CD14-positive monocyte (primary cell): Measurements from ENCODE around the gene LORICRIN. TPM values are rescaled to one million over a fixed set of nuclear protein-coding genes. Genes with fewer than 3 reads are reported as not detected.

Source experiments
- DNase-seq, 3 donors: peaks; one replicate each; pipeline ENCODE4 v3.0.0-alpha.2; 2011 to 2022
- H2AFZ ChIP-seq: 2 replicates; pipeline ENCODE4 v1.6.0; 2012; ENCODE audit warnings: mild to moderate bottlenecking, low read depth, low read length, inconsistent platforms; ENCODE audit not compliant: insufficient read depth, poor library complexity, severe bottlenecking
- H3K27ac ChIP-seq, 2 donors: 1 replicate in 1 of 2; 2 replicates in 1 of 2; pipeline ENCODE4 v1.5.1; 2012 to 2013; ENCODE audit warnings: low read length in 2 of 2, control low read depth in 1 of 2, inconsistent platforms in 1 of 2, low read depth in 1 of 2, mild to moderate bottlenecking in 1 of 2
- H3K27me3 ChIP-seq, 2 donors: one replicate each; pipeline versions ENCODE4 v1.6.0 to v1.6.1; 2011 to 2013; ENCODE audit warnings: low read length in 2 of 2; ENCODE audit not compliant: control insufficient read depth in 2 of 2, insufficient read depth in 2 of 2
- H3K36me3 ChIP-seq, 2 donors: replicated peaks in 1 of 2; 1 replicate in 1 of 2; 2 replicates in 1 of 2; pipeline versions ENCODE4 v1.5.1 to v1.6.1; 2012 to 2013; ENCODE audit warnings: low read length in 2 of 2, control low read depth in 1 of 2, inconsistent platforms in 1 of 2, mild to moderate bottlenecking in 1 of 2; ENCODE audit not compliant: insufficient read depth in 2 of 2, control insufficient read depth in 1 of 2
- H3K4me1 ChIP-seq, 2 donors: 1 replicate in 1 of 2; 2 replicates in 1 of 2; pipeline versions ENCODE4 v1.5.1 to v1.6.1; 2012 to 2013; ENCODE audit warnings: low read length in 2 of 2, control low read depth in 1 of 2, inconsistent platforms in 1 of 2, mild to moderate bottlenecking in 1 of 2, moderate library complexity in 1 of 2; ENCODE audit not compliant: insufficient read depth in 2 of 2, control insufficient read depth in 1 of 2
- H3K4me2 ChIP-seq: replicated peaks from 2 replicates; pipeline ENCODE3; 2012; ENCODE audit warnings: low read length, moderate library complexity, mild to moderate bottlenecking; ENCODE audit not compliant: poor library complexity, severe bottlenecking; ENCODE audit errors: extremely low read depth
- H3K4me3 ChIP-seq, 3 experiments: fragments of 200-600 bp in 1 of 3; sonication (generic) in 1 of 3; replicated peaks in 1 of 3; 1 replicate in 2 of 3; 2 replicates in 1 of 3; pipeline ENCODE4 v1.5.1; 2011 to 2013; ENCODE audit warnings: low read length in 3 of 3, mild to moderate bottlenecking in 3 of 3, control low read depth in 2 of 3, low read depth in 2 of 3, inconsistent platforms in 1 of 3, moderate library complexity in 1 of 3
- H3K79me2 ChIP-seq: 2 replicates; pipeline ENCODE4 v1.6.0; 2012; ENCODE audit warnings: mild to moderate bottlenecking, control low read depth, inconsistent platforms, low read length, moderate library complexity; ENCODE audit not compliant: insufficient read depth
- H3K9ac ChIP-seq: 2 replicates; pipeline ENCODE4 v1.6.0; 2017; ENCODE audit warnings: low read length, mild to moderate bottlenecking; ENCODE audit not compliant: insufficient read depth, poor library complexity, severe bottlenecking
- H3K9me3 ChIP-seq, 2 donors: replicated peaks in 1 of 2; 1 replicate in 1 of 2; 2 replicates in 1 of 2; pipeline versions ENCODE4 v1.5.1 to v1.6.1; 2012 to 2013; ENCODE audit warnings: low read length in 2 of 2, control low read depth in 1 of 2; ENCODE audit not compliant: control insufficient read depth in 1 of 2, insufficient read depth in 1 of 2
- H4K20me1 ChIP-seq: 2 replicates; pipeline ENCODE4 v1.6.0; 2012; ENCODE audit warnings: mild to moderate bottlenecking, low read length, control low read depth, moderate library complexity; ENCODE audit not compliant: insufficient read depth
- H3K27ac Mint-ChIP-seq, 7 donors: one replicate each; pipeline ENCODE4 v1.8.0; 2020; ENCODE audit warnings: mild to moderate bottlenecking in 7 of 7, mixed read lengths in 7 of 7, moderate library complexity in 6 of 7, inconsistent platforms in 2 of 7
- H3K27me3 Mint-ChIP-seq, 3 donors: one replicate each; pipeline ENCODE4 v1.8.0; 2021 to 2022; ENCODE audit warnings: low read depth in 3 of 3, mild to moderate bottlenecking in 3 of 3, mixed read lengths in 3 of 3, moderate library complexity in 3 of 3, inconsistent platforms in 1 of 3
- H3K36me3 Mint-ChIP-seq, 2 donors: one replicate each; pipeline ENCODE4 v1.8.0; 2020; ENCODE audit warnings: mixed read lengths in 2 of 2, inconsistent platforms in 1 of 2, mild to moderate bottlenecking in 1 of 2
- H3K4me1 Mint-ChIP-seq: one replicate; pipeline ENCODE4 v1.8.0; 2020; ENCODE audit warnings: mild to moderate bottlenecking, mixed read lengths
- H3K4me3 Mint-ChIP-seq, 2 donors: one replicate each; pipeline ENCODE4 v1.8.0; 2020; ENCODE audit warnings: mild to moderate bottlenecking in 2 of 2, mixed read lengths in 2 of 2, moderate library complexity in 1 of 2
- H3K9me3 Mint-ChIP-seq, 7 donors: one replicate each; pipeline ENCODE4 v1.8.0; 2020 to 2022; ENCODE audit warnings: mixed read lengths in 7 of 7, mild to moderate bottlenecking in 6 of 7, moderate library complexity in 6 of 7, inconsistent platforms in 2 of 7
- WGBS: methylation state at CpG from one replicate; pipeline ENCODE4 v1.1.5; 2013; ENCODE audit warnings: missing lambda C conversion rate; ENCODE audit not compliant: insufficient coverage; 5-methylcytosine and 5-hydroxymethylcytosine counted together
- intact Hi-C, 2 donors: fragments of 100-400 bp; cut with micrococcal nuclease; formaldehyde crosslinking; loops; one replicate each; pipeline versions ENCODE4 v1.15.0 to v1.15.1; 2023
- polyA plus RNA-seq, 3 donors: library from polyadenylated mRNA; depleted of rRNA in 1 of 3; unstranded in 2 of 3; stranded (reverse) in 1 of 3; fragments of 300-500 nt in 2 of 3; fragments of >200 nt in 1 of 3; fragmentation: Illumina TruSeq in 2 of 3; gene quantifications; 1 replicate in 2 of 3; 2 replicates in 1 of 3; pipeline ENCODE4 v1.2.3, GENCODE V29; 2012 to 2021
- TF ChIP-seq, protein P1 (sequence below): fragments of 200-600 bp; IDR thresholded peaks from one replicate; pipeline ENCODE4 v1.8.0; 2022; ENCODE audit warnings: antibody characterized with exemption, mild to moderate bottlenecking

The LORICRIN gene
- polyA plus RNA-seq, 3 donors, result not detected

DNA sequence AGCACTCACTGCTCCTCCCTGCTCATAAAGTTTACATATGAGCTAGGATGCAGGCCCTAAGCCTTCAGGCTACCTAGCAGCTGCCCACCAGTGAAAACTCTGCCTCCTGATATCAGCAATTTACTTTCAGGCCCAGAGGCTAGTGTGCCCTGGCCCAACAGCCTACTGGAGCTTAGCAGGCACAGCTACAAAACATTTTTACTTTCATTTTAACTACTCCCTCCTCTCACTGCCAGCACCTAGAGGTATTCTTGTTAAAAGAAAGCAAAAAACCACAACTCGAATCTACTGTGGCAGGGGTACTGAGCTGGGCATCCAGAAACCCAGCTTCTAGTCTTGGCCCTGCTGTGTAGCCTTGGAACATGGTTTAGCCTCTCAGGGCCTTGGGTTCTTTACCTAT is 5.8 kb upstream of the LORICRIN start:
- no CpG with 5 or more reads among the region's 1 CpG for WGBS
- Mint-ChIP-seq H3K27ac (no peak overlapping the region), H3K27me3 (peaks cover 4 to 27% (median 14%) of the 10 kb centered on the region in 3 donors)

DNA sequence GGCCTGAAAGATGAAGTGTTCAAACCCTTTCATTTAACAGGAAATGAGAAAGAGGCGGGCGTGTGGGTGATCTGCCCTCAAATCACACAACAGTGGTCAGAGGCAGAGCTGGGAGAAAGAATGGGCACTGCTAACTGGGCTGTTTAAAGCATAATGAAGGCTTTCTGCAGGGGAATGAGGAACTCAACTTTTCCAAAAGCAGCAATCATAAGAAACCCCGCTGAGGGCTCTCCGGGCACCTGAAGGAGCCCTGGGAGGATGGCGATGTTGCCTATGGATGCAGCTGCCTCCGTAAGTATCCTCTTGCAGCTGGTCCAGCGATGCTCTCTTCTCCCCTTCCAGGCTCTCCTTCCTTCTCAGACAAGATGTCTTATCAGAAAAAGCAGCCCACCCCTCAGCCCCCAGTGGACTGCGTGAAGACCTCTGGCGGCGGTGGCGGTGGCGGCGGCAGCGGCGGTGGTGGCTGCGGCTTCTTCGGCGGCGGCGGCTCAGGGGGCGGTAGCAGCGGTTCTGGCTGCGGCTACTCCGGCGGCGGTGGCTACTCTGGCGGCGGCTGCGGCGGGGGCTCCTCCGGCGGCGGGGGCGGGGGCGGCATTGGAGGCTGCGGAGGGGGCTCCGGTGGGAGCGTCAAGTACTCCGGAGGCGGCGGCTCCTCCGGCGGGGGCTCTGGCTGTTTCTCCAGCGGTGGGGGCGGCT is 1.2 kb downstream of the LORICRIN start:
- no peak overlapping the region for H3K27ac ChIP-seq
- WGBS, result 2% methylated on average over 40 of the region's 45 CpGs
- no peaks in the 10 kb centered on the region for H3K79me2 ChIP-seq
- no peaks in the 10 kb centered on the region for H4K20me1 ChIP-seq
- Mint-ChIP-seq H3K9me3 (peaks cover 0 to 14% (median 11%) of the 10 kb centered on the region in 7 donors), H3K36me3 (peaks cover 0 to 12% of the 10 kb centered on the region in 2 donors), H3K4me3 (peak overlapping the region; percentile 57 to 84), H3K4me1 (peaks cover 19% of the 10 kb centered on the region), H3K27ac (peak overlapping the region in 1 of 7 donors; percentile 72), H3K27me3 (peaks cover 48 to 81% (median 64%) of the 10 kb centered on the region in 3 donors)
- DNase-seq, result peak in 1 of 3 donors; percentile 3
- no peaks in the 10 kb centered on the region for H3K36me3 ChIP-seq
- H3K9me3 ChIP-seq, result peaks cover 0 to 26% of the 10 kb centered on the region in 2 donors
- H3K9ac ChIP-seq, result no peak overlapping the region
- peaks cover 8 to 15% of the 10 kb centered on the region in 2 donors for H3K4me1 ChIP-seq
- intact Hi-C loops, result no loop called here
- peak overlapping the region; percentile 47 for H2AFZ ChIP-seq
- peak overlapping the region; percentile 69 for H3K4me2 ChIP-seq
- TF ChIP-seq, protein P1, sequence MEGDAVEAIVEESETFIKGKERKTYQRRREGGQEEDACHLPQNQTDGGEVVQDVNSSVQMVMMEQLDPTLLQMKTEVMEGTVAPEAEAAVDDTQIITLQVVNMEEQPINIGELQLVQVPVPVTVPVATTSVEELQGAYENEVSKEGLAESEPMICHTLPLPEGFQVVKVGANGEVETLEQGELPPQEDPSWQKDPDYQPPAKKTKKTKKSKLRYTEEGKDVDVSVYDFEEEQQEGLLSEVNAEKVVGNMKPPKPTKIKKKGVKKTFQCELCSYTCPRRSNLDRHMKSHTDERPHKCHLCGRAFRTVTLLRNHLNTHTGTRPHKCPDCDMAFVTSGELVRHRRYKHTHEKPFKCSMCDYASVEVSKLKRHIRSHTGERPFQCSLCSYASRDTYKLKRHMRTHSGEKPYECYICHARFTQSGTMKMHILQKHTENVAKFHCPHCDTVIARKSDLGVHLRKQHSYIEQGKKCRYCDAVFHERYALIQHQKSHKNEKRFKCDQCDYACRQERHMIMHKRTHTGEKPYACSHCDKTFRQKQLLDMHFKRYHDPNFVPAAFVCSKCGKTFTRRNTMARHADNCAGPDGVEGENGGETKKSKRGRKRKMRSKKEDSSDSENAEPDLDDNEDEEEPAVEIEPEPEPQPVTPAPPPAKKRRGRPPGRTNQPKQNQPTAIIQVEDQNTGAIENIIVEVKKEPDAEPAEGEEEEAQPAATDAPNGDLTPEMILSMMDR, result no peak
- H3K27me3 ChIP-seq, result peaks cover 62 to 69% of the 10 kb centered on the region in 2 donors
- peak overlapping the region in 1 of 3 experiments; percentile 58 for H3K4me3 ChIP-seq

More for the DNA sequence above, 5.8 kb upstream of the LORICRIN start:
- Mint-ChIP-seq H3K9me3 (peaks cover 0 to 1% (median 0%) of the 10 kb centered on the region in 7 donors), H3K36me3 (no peaks in the 10 kb centered on the region), H3K4me3 (no peak overlapping the region), H3K4me1 (no peaks in the 10 kb centered on the region)
- Histone ChIP-seq H3K4me1 (no peaks in the 10 kb centered on the region), H3K36me3 (no peaks in the 10 kb centered on the region), H3K27me3 (peaks cover 5 to 11% of the 10 kb centered on the region in 2 donors), H4K20me1 (no peaks in the 10 kb centered on the region), H3K79me2 (no peaks in the 10 kb centered on the region), H3K4me2 (no peak overlapping the region), H2AFZ (no peak overlapping the region), H3K4me3 (no peak overlapping the region), H3K27ac (no peak overlapping the region), H3K9me3 (no peaks in the 10 kb centered on the region), H3K9ac (no peak overlapping the region)
- intact Hi-C loops, result no loop called here
- DNase-seq, result no peak
- TF ChIP-seq, protein P1, result no peak
